ENCODE measurements around the gene TBRG4. TPM values are rescaled to one million over a fixed set of nuclear protein-coding genes. Genes with fewer than 3 reads are reported as not detected.

Gene TBRG4
- total and polyA plus RNA-seq, 7 donors: 31.8 to 80.1 (median 44.6) TPM

- Histone ChIP-seq H3K27ac (no peak overlapping the region), H3K4me3 (no peak overlapping the region), H3K4me1 (peaks cover 0 to 19% (median 10%) of the 10 kb centered on the region in 4 donors), H3K27me3 (no peaks in the 10 kb centered on the region), H3K9me3 (no peaks in the 10 kb centered on the region), H3K36me3 (no peaks in the 10 kb centered on the region)
- no peak for TF ChIP-seq EP300 (IDR thresholded peaks at IDR 0.05)
- TF ChIP-seq CTCF (IDR thresholded peaks at IDR 0.05): no peak
- no peak for TF ChIP-seq POLR2AphosphoS5 (IDR thresholded peaks at IDR 0.05)
- no peak for TF ChIP-seq POLR2A (IDR thresholded peaks at IDR 0.05)
- intact Hi-C loops (cut with DNase I): loop anchor here (5.0 kb wide), 1 partner anchor 83 kb away; the partner anchor contains the start of gene CCM2
- peak; percentile 62 for DNase-seq
- WGBS, 2 donors: 76 to 78% methylated on average over 24 of the region's 24 CpGs
Measured at GRCh38 chr7:45084901-45085618, 26.4 kb downstream of the TBRG4 start.

DNA sequence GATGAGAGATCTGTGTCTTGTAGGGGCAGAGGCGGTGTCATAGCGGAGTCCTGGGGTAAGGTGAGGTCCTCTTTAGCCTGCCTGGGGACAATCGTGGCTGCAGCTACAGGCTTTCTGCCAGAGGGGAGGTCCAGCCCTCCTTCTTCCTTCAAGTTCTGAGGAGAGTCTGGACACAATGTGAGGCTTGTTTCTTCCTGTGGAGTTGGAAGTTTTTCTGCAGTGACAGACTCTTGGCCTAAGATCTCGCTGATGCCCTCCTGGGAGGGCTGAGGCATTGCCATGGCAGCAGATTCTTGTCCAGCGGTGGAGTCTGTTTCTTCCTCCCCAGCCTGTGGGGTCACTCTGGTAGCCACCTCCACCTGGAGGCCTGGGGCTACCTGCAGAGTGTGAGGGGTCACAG is 27.2 kb downstream of the TBRG4 start:
- TF ChIP-seq POLR2AphosphoS5 (IDR thresholded peaks at IDR 0.05) (no peak), POLR2A (IDR thresholded peaks at IDR 0.05) (no peak), EP300 (IDR thresholded peaks at IDR 0.05) (no peak), CTCF (IDR thresholded peaks at IDR 0.05) (no peak)
- no peak overlapping the region for H3K27ac ChIP-seq
- H3K27me3 ChIP-seq: no peaks in the 10 kb centered on the region
- DNase-seq: peak; percentile 51
- H3K36me3 ChIP-seq: no peaks in the 10 kb centered on the region
- intact Hi-C loops (cut with DNase I): no loop called here
- H3K4me3 ChIP-seq: no peak overlapping the region
- 78 to 85% methylated on average over 5 of the region's 5 CpGs for WGBS, 2 donors
- H3K9me3 ChIP-seq: no peaks in the 10 kb centered on the region
- peaks cover 0 to 16% (median 9%) of the 10 kb centered on the region in 4 donors for H3K4me1 ChIP-seq

DNA sequence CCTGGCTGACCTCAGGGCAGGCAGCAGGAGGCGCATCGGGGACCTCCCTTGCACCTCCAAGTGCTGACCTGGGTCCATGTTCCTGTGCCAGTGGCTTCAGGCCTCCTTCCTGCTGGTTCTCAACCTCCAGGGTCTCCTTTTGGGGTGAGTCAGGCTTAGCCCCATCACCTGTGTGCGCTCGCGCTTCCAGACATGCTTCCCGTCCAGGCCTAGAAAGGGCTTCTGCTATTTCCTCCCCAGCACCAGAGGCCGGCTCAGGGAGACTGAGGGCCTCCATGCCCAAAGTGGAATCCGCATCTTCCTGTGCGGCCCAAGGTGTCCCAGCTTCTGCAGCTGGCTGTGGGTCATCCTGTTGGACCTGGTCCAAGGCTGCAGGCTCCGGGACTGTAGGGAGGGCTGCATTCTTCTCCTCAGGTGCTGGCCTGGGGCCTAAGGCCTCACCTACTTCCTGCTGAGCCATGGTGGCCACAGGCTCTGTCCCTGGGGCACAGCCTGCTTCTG is 28.6 kb downstream of the TBRG4 start:
- intact Hi-C loops (cut with DNase I): no loop called here
- H3K27ac ChIP-seq: no peak overlapping the region
- peak; percentile 63 for DNase-seq
- WGBS, 2 donors: 75 to 83% methylated on average over 10 of the region's 10 CpGs
- no peak overlapping the region for H3K4me3 ChIP-seq
- no peaks in the 10 kb centered on the region for H3K9me3 ChIP-seq
- no peaks in the 10 kb centered on the region for H3K27me3 ChIP-seq
- TF ChIP-seq POLR2AphosphoS5 (IDR thresholded peaks at IDR 0.05) (no peak), CTCF (IDR thresholded peaks at IDR 0.05) (no peak), EP300 (IDR thresholded peaks at IDR 0.05) (no peak), POLR2A (IDR thresholded peaks at IDR 0.05) (no peak)
- peaks cover 0 to 3% (median 0%) of the 10 kb centered on the region in 4 donors for H3K36me3 ChIP-seq
- peaks cover 0 to 1% (median under 1%) of the 10 kb centered on the region in 4 donors for H3K4me1 ChIP-seq

DNA sequence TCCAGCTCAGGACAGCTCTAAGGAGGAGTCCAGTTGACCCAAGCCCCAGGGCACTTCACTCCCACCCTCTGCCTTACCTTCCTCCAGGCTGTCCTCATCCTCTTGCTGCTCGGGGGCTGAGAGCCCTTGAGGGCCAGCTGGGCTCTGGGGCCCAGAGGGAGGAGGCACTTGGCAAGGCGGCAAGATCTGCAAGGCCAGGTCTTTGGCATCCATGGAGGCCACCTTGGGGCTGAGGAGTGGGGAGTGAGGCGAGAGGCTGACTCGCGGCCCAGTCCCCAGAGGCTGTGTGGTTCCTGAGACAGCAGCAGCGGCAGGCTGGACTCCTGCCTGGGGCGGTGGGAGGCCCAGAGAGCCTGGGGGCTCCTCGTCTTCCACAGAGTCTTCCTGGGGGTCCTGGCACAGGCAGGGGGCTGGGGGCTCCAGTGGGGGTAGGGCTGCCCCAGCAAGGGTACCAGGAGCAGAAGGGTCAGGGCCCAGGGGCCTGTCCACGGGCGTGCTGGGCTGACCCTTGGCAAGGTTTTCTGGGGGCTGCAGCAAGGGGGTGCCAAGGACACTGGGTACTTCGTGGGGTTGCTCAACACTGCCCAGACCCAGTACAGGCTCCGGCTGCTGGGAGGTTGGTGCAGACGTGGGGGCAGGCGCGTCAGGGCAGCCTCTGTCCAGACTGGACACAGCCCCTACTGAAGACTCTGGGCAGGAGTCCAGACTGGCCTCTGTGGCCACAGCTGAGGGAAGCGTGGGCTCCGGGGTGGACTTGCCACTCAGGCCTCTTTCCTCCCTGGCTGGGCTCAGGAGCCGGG is 29.3 kb downstream of the TBRG4 start:
- Histone ChIP-seq H3K4me3 (no peak overlapping the region), H3K36me3 (peaks cover 0 to 9% (median 3%) of the 10 kb centered on the region in 4 donors), H3K27ac (peak overlapping the region in 1 of 4 donors; percentile 34), H3K4me1 (no peaks in the 10 kb centered on the region), H3K27me3 (no peaks in the 10 kb centered on the region), H3K9me3 (no peaks in the 10 kb centered on the region)
- TF ChIP-seq EP300 (IDR thresholded peaks at IDR 0.05): no peak
- TF ChIP-seq CTCF (IDR thresholded peaks at IDR 0.05): no peak
- TF ChIP-seq POLR2A (IDR thresholded peaks at IDR 0.05): no peak
- no peak for TF ChIP-seq POLR2AphosphoS5 (IDR thresholded peaks at IDR 0.05)
- WGBS, 2 donors: 86% methylated on average over 18 of the region's 18 CpGs
- intact Hi-C loops (cut with DNase I): no loop called here
- DNase-seq: peak; percentile 62
